NCI-H1694 treated with DMSO at 0.1 percent for 48 hours (cell line): ENCODE data around the gene CAMSAP1.

Experiments
- DNase-seq: peaks from one replicate; lab custom pipeline; 2025; lab: John Stamatoyannopoulos, UW

Gene CAMSAP1

GRCh38 chr9:135939351-135940265, 32.3 kb upstream of the CAMSAP1 start:
- DNase-seq = no peak

DNA sequence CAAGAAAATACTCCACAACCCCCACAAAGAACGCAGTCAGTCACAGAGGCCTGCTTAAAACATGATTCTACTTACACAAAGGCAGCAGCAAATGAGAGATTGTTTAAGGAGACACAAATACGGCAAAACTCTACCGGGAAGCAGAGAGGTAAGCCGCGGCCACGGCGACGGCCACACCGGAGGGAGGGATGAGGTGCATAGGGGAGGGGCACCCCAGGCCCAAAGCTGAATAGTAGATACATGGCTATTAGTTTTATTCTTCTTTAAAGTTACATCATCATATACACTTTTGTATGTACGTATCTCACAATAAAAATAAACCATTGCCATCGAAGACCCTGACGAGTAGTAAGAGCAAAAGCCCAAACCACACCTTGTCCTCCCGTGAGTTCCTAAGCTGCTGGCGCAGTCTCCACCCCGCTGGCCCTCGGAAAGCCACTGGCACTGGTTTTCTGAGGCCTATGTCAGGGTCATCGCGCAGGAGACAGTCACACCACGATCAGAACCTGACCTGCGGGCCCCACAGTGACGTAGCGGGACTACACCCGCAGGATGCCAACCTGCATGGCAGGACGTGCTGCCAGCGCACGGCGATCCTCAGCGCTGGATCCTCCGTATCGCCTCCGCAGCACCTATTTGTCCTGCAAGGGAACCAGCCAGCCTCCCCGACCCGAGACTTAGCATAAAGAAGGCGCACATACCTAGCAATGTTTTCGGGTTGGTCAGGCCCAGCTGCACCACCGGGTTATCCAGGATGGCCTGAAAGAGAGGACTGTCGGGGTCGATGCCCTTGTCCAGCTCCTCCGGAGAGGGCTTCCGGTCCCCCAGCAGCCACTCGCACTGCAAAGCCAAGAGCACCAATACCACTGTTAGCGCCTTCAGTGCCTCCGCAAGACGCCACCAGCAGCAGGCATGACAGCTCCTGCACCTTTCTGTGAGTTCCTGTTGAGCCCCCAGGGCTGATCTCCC, 30.5 kb upstream of the CAMSAP1 start:
- DNase-seq = no peak

DNA sequence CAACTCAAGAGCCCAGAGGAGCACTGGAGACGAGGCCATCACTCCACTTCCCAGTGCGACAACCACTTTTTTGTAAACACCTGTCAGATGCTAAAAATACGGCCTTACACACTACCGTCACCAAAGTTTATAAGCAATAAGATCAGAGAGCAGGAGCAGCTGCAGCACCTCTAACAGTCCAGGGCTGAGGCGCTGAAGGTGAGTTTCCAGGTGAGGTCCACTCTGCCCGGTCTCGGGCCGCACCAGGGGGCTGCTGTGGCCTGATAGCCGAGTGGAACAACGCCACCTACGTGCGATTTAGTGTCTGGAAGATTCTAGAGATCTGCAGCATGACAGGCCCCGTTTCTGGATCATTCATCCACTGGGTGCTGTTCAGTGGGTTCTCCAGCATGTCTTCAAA, 25.8 kb upstream of the CAMSAP1 start:
- DNase-seq = no peak

GRCh38 chr9:135932656-135933055, 25.3 kb upstream of the CAMSAP1 start:
- no peak for DNase-seq

DNA sequence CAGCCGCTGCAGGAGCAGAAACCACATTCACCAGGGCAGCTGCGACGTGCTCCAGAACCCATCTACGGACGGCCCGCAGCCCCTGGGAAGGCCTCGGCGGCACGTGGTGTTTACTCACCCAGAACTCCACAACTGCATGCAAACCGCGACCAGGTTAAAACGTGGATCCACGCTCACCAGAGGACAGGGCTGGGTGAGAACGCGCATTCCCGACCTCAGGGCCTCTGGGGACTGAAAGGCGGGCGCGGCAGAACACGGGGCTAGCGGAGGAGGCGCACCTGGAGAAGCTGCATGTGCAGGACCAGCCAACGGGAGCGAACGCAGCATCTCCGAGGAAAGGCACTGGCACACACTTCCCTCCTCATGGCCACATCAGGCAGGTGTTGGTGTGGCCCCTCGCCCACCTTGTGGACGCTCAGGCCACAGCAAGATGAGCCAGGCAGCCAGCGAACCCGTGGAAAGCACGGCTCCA, 24.0 kb upstream of the CAMSAP1 start:
- DNase-seq = no peak

DNA sequence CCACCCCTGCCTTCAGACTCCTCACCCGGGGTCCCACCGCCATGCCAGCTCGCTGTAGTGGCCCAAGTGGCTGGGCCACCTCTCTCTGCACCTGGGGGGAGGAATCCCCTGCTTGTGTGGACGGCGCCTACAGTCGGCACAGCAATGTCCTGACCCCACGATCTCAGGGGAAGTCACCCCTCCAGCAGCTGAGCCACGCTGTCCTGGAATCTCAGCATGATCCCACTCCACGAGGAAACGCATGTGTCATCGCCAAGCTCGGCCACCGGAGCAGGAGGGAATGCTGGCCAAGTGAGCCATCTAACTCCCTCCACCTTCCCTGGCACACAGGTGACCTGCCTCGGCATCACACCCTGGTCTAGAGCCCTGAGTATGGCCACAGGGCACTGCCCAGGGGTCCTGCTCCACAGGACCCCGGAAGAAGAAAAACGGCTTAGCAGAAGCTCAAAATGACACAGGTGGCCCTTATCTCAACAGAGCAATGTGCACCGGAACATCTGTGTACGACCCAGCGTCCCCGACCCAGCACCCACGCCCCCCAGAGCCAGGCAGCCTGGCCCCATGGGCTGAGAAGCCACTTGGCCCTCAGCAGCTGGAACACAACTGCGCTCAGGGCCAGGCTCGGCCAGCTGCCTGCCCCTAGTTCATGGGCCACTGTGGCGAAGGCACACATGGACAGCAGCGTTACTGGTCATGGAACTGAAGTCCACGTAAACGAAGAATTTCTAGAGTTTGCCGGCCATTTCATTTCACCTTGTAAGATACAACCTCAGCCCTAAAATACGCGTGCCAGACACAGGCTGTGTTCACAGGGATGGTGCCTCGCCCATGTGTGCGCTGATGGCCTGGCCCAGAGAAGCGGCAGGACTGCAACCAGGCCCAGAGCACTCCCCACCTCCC, 23.4 kb upstream of the CAMSAP1 start:
- DNase-seq = no peak

DNA sequence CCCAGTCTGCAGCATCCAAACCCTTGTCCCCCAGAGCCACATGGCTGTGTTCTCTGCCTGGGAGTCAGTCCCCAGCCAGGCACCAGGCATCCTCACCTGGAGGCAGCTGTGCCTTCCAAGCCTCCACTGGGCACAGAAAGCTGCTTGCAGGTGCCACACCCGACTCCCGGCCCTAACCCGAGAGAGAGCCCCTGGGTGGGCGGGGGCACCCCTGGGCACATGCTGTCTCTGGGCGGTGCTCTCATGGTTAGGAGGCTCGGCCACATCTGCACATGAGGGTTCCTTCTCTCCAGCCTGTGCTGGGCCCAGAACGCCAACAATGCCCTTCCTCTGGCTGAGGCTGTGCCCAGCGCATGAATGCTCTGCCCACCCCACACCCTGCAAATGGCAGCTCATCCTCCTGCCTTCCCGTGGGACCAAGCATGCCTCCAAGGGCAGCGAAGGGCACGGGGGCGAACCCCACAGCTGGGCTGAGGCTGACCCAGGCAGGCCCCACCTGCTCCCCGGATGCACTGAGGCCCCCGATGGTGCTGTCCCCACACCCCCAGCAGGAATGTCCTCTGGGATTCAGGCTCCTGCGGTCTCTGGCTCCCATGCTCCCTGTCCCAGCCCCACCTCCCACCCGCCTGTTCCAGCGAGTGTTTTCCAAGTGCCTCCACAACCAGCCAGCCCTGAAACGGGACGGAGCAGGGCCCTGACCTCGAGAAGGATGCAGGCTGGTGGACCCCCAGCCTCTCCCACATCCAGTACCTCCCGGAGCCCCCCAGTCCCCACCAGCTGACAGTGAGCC, 22.5 kb upstream of the CAMSAP1 start:
- no peak for DNase-seq

- DNase-seq = no peak
These were observed 21.6 kb upstream of the CAMSAP1 start for GRCh38 chr9:135928731-135929655.

- DNase-seq = no peak
These were observed 20.9 kb upstream of the CAMSAP1 start for GRCh38 chr9:135928074-135928730.

DNA sequence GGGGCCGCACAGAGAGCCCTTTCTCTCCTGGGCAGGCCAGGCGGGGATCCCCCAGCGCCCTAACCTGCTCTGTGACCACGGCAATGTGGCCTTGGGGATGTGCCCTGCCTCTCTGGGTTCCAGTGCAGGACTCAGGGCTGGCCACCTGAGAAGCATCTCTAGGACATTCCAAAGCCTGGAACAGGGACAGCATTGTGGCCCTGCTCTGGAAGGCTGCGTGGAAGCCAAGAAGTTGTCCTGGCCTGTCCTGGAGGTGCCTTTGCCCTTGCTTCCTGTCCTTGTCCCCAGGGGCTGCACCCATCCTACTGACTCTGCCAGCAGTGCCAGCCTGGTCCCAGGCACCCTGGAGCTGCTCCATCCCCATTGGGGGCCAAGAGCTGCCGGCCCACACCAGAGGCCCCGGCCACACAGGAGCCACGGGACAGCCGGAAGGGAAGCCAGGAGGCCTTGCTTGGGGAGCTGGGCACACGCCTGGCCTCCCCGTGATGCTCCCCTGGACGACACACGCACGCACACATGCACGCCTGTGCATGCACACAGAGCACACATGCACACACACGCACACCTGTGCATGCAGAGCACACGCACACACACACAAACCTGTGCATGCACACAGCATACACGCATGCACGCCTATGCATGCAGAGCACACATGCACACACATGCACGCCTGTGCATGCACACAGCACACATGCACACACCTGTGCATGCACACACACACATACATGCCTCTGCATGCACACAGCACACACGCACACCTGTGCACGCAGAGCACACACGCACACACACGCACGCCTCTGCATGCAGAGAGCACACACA, 20.1 kb upstream of the CAMSAP1 start:
- DNase-seq = no peak

DNA sequence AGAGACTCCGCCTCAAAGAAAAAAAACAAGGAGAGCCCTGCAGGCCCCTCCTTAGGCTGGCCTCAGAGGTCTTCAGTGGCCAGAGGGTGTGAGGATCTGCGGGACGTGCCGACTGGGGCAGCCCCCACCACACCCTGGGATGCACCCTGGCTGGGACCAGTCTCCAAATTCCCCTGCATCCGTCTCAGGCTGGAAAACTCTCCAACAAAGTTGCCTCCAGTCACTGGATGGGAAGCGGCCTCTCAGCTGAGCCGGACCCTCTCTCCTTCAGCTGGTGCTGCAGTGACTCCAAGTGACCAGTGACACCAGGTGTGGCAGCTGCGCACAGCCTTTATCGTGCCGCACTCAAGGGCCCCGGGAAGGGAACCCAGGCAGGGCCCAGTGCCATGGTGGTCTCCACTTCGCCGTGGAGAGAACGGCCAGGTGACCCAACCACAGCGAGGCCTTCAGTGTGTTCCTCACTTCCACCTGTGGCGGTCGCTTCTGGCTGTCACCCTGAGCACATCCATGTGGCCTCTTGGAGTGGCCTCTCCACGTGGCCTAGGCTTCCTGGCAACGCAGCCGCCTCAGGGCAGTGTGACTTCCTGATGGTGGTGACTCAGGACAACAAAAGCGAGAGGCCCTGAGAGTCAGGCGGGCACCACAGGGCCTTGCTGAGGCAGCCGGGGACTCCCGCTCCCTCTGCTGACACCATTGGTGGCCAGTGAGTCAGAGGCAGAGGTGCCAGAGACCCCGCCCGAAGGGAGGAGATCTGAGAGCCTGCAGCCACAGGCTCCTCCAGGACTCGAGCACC, 19.3 kb upstream of the CAMSAP1 start:
- DNase-seq = no peak

DNA sequence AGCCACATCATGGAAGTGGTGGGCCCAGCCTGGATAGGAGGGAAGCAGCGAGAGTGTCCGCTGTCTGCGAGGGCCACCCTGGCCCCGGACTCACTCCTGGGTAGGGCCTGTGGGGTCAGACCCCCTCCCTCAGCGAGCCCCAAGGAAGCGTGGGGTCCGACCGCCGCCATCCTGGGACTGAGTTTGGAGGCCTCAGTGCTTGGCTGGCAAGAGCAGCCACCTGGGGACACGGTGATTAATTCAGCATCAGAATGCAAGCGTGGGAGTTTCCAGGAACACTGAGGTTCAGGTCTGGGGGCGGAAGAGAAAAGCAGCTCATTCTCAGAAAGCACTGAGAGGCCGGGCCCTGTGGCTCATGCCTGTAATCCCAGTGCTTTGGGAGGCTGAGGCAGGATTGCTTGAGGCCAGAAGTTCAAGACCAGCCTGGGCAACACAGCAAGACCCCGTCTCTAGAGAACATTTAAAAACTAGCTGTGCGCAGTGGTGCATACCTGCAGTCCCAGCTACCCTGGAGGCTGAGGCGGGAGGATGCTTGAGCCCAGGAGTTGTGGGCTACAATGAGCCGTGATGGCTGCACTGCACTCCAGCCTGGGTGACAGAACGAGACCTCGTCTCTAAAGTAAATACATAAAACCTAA, 18.3 kb upstream of the CAMSAP1 start:
- no peak for DNase-seq

GRCh38 chr9:135924628-135925338, 17.4 kb upstream of the CAMSAP1 start:
- no peak for DNase-seq

DNA sequence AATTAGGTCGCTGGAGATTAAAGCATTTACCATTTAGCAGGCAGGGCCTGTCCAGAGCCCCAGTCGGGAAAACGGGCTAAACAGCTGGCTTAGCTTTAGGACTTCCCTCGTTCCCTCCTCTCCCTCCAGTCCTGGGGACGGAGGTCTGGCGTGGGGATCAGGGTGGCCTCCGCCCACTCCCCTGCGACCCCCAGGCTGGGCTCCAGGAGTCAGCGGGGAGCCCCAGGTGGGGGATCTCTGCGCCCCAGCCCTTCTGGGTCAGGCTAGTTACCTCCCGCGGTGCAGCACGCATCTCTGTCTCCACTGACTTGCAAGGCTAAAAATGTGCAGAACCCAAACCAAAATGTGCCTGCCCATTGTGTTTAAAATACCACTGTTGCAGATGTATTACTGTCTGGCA, 16.2 kb upstream of the CAMSAP1 start:
- DNase-seq = no peak

DNA sequence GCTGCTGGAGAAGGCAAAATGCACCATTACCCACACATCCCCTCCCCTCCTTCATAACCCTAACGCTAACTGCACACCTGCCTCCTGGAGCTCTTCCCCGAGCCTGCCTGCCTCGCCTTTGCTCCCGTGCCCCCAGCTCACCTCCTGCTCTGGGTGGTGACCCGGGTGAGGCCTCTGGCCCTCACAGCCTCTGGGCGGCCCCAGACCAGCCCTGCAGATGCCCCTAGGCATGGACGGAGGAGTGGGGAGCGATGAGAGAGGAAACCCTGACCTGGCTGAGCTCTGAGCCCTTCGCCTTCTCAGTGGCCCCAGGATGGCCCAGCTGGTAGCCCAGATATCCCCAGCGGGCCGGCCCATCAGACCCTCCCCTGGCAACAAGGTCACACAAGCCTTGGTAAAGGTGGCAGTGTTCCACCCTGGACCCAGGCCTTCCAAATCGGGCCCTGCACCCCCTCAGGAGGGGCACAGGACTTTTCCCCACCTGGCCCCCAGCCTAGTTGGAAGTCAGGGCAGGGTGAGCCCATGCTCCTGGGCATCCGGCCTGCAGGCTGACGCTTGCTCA, 14.5 kb upstream of the CAMSAP1 start:
- no peak for DNase-seq
